ENCODE data around the gene PDC. TPM values are rescaled to one million over a fixed set of nuclear protein-coding genes. Genes with fewer than 3 reads are reported as not detected.
"Not testable (repeated sequence)": the region's sequence is repeated elsewhere in the genome, so short reads cannot be mapped to it uniquely, and the experiment has no call there.

The PDC gene
- total RNA-seq, 1 donor from 2014 or later: not detected

GRCh38 chr1:186465491-186465890 lies 4.6 kb upstream of the PDC start:
- not testable (repeated sequence) for DNase-seq

GRCh38 chr1:186463926-186464325 lies 3.0 kb upstream of the PDC start:
- no peak for DNase-seq

- DNase-seq: no peak
Observed at GRCh38 chr1:186463511-186463910, 2.6 kb upstream of the PDC start.

- not testable (repeated sequence) for DNase-seq
Observed at GRCh38 chr1:186459161-186459560, 1.8 kb downstream of the PDC start.

- no peak for DNase-seq
Observed at GRCh38 chr1:186456729-186457255, 4.1 kb downstream of the PDC start.

GRCh38 chr1:186454981-186455380 lies 5.9 kb downstream of the PDC start:
- no peak for DNase-seq

GRCh38 chr1:186446152-186446551 lies 14.8 kb downstream of the PDC start:
- no peak for DNase-seq

GRCh38 chr1:186443638-186444037 lies 17.3 kb downstream of the PDC start:
- DNase-seq: no peak

GRCh38 chr1:186442651-186443375 lies 18.1 kb downstream of the PDC start:
- no peak for DNase-seq

GRCh38 chr1:186440584-186440983 lies 20.3 kb downstream of the PDC start:
- DNase-seq: no peak

GRCh38 chr1:186438567-186438966 lies 22.3 kb downstream of the PDC start:
- no peak for DNase-seq

- no peak for DNase-seq
Observed at GRCh38 chr1:186435336-186435735, 25.6 kb downstream of the PDC start.

- DNase-seq: no peak
Observed at GRCh38 chr1:186429017-186429416, 31.9 kb downstream of the PDC start.

GRCh38 chr1:186426118-186426517 lies 34.8 kb downstream of the PDC start:
- DNase-seq: no peak

GRCh38 chr1:186424539-186424938 lies 36.4 kb downstream of the PDC start:
- no peak for DNase-seq

GRCh38 chr1:186421446-186421845 lies 39.5 kb downstream of the PDC start:
- no peak for DNase-seq

- no peak for DNase-seq
Observed at GRCh38 chr1:186420923-186421322, 40.0 kb downstream of the PDC start.

GRCh38 chr1:186420311-186420710 lies 40.6 kb downstream of the PDC start:
- no peak for DNase-seq

GRCh38 chr1:186418503-186418902 lies 42.4 kb downstream of the PDC start:
- DNase-seq: no peak

GRCh38 chr1:186413319-186413718 lies 47.6 kb downstream of the PDC start:
- no peak for DNase-seq

- DNase-seq: no peak
Observed at GRCh38 chr1:186409091-186409490, 51.8 kb downstream of the PDC start.

- DNase-seq: no peak
Observed at GRCh38 chr1:186404454-186405051, 56.4 kb downstream of the PDC start.

GRCh38 chr1:186403632-186404031 lies 57.3 kb downstream of the PDC start:
- DNase-seq: no peak

GRCh38 chr1:186401446-186401845 lies 59.5 kb downstream of the PDC start:
- not testable (repeated sequence) for DNase-seq

Data from occipital lobe (tissue), 2 donors.